ENCODE measurements around the gene SLC7A7. TPM values are rescaled to one million over a fixed set of nuclear protein-coding genes. Genes with fewer than 3 reads are reported as not detected.
A peak's percentile ranks its signal among the peaks of the same experiment; 100 is the strongest.

The SLC7A7 gene
- total and polyA plus RNA-seq, 2 of the 13 experiments (the other 11 are each of a cell fraction or from before 2014, with no cell fraction given), result 0.13 to 0.63 TPM

GRCh38 chr14:22836301-22837113 lies 21.3 kb upstream of the SLC7A7 start, which contains the start of gene MMP14 (continued):
- TF ChIP-seq PRPF4 (IDR thresholded peaks at IDR 0.05; ENCODE audit: low read depth, low read length, poor library complexity, severe bottlenecking), result no peak
- TF ChIP-seq ZNF263 (CRISPR knock-in tag; IDR thresholded peaks at IDR 0.05), result 0 out of 2 replicates have a peak, but pooled peaks have one; percentile 23
- TF ChIP-seq NCOA1 (CRISPR knock-in tag; IDR thresholded peaks at IDR 0.05), result no peak; the same call in 1 of the 2 replicates
- TF ChIP-seq ZNF788 (CRISPR knock-in tag; IDR thresholded peaks at IDR 0.05; ENCODE audit: borderline replicate concordance), result no peak
- TF ChIP-seq DRAP1 (CRISPR knock-in tag; IDR thresholded peaks at IDR 0.05), result no peak
- no peak for TF ChIP-seq ZNF205 (CRISPR knock-in tag; IDR thresholded peaks at IDR 0.05)
- TF ChIP-seq RBM22 (optimal IDR thresholded peaks at IDR 0.05; ENCODE audit: low read length), result peak; percentile 26
- TF ChIP-seq ZNF672 (CRISPR knock-in tag; IDR thresholded peaks at IDR 0.05), result no peak
- no peak for TF ChIP-seq ZNF260 (CRISPR knock-in tag; IDR thresholded peaks at IDR 0.05; ENCODE audit: borderline replicate concordance, low read depth)
- TF ChIP-seq ZNF224 (CRISPR knock-in tag; IDR thresholded peaks at IDR 0.05), result no peak
- no peak for TF ChIP-seq PLRG1 (conservative IDR thresholded peaks at IDR 0.05)
- 0 out of 2 replicates have a peak, but pooled peaks have one; percentile 19 for TF ChIP-seq FOXJ3 (CRISPR knock-in tag; IDR thresholded peaks at IDR 0.05; ENCODE audit: borderline replicate concordance)
- TF ChIP-seq GZF1 (CRISPR knock-in tag; IDR thresholded peaks at IDR 0.05), result no peak
- no peak for TF ChIP-seq ZMYM4 (CRISPR knock-in tag; IDR thresholded peaks at IDR 0.05)
- TF ChIP-seq ZNF605 (CRISPR knock-in tag; IDR thresholded peaks at IDR 0.05), result peak; percentile 53; the same call in 1 of the 2 replicates
- TF ChIP-seq ATF5 (CRISPR knock-in tag; IDR thresholded peaks at IDR 0.05; ENCODE audit: low read depth), result no peak
- no peak for TF ChIP-seq HDAC2 (CRISPR knock-in tag; IDR thresholded peaks at IDR 0.05)
- TF ChIP-seq CHCHD3 (CRISPR knock-in tag; IDR thresholded peaks at IDR 0.05), result no peak
- no peak for TF ChIP-seq NBN (conservative IDR thresholded peaks at IDR 0.05)
- TF ChIP-seq ZNF776 (CRISPR knock-in tag; IDR thresholded peaks at IDR 0.05), result no peak
- TF ChIP-seq ZBTB46 (CRISPR knock-in tag; IDR thresholded peaks at IDR 0.05; ENCODE audit: borderline replicate concordance), result no peak
- TF ChIP-seq ADNP (CRISPR knock-in tag; IDR thresholded peaks at IDR 0.05), result no peak
- no peak for TF ChIP-seq CEBPZ (IDR thresholded peaks at IDR 0.05; ENCODE audit: low read length)
- no peak for TF ChIP-seq U2AF2 (IDR thresholded peaks at IDR 0.05; ENCODE audit: low read depth, low read length)

All from HepG2 (cell line).